Neural cell (in vitro differentiated cells): Measurements from ENCODE around the gene C10orf62.

Experiments used
- EP300 ChIP-seq: fragments of 450-650 bp; conservative IDR thresholded peaks from 2 replicates; pipeline ENCODE4 v1.6.1; 2014; ENCODE audit warnings: antibody characterized with exemption, mild to moderate bottlenecking, moderate library complexity; ENCODE audit not compliant: poor library complexity, severe bottlenecking
- EZH2 ChIP-seq: fragments of 200-600, 300-800 bp; shearing (Covaris generic), sonication (generic); IDR thresholded peaks from 2 replicates; pipeline ENCODE4 v1.6.1; 2014; ENCODE audit warnings: antibody characterized with exemption, low read length, borderline replicate concordance, mild to moderate bottlenecking; ENCODE audit not compliant: insufficient read depth, poor library complexity, severe bottlenecking
- POLR2AphosphoS5 ChIP-seq: IDR thresholded peaks from 2 replicates; pipeline ENCODE4 v1.6.1; 2012
- RAD21 ChIP-seq: fragments of 450-650 bp; conservative IDR thresholded peaks from 2 replicates; pipeline ENCODE4 v1.6.1; 2014; ENCODE audit warnings: antibody characterized with exemption, mild to moderate bottlenecking, moderate library complexity
- SMC3 ChIP-seq: fragments of 450-650 bp; conservative IDR thresholded peaks from 2 replicates; pipeline ENCODE4 v1.6.1; 2014; ENCODE audit warnings: antibody characterized with exemption, mild to moderate bottlenecking, moderate library complexity; ENCODE audit not compliant: poor library complexity
- TAF1 ChIP-seq: IDR thresholded peaks from 2 replicates; pipeline ENCODE4 v1.6.1; 2012; ENCODE audit warnings: low read depth
- TF ChIP-seq, protein P1 (sequence below): fragments of 450-650 bp; IDR thresholded peaks from 2 replicates; pipeline ENCODE4 v1.5.1; 2014; ENCODE audit warnings: antibody characterized with exemption, mild to moderate bottlenecking, moderate library complexity; ENCODE audit not compliant: poor library complexity, severe bottlenecking
- TF ChIP-seq, protein P2 (sequence below): IDR thresholded peaks from 2 replicates; pipeline ENCODE4 v1.6.1; 2012; ENCODE audit warnings: borderline replicate concordance

DNA sequence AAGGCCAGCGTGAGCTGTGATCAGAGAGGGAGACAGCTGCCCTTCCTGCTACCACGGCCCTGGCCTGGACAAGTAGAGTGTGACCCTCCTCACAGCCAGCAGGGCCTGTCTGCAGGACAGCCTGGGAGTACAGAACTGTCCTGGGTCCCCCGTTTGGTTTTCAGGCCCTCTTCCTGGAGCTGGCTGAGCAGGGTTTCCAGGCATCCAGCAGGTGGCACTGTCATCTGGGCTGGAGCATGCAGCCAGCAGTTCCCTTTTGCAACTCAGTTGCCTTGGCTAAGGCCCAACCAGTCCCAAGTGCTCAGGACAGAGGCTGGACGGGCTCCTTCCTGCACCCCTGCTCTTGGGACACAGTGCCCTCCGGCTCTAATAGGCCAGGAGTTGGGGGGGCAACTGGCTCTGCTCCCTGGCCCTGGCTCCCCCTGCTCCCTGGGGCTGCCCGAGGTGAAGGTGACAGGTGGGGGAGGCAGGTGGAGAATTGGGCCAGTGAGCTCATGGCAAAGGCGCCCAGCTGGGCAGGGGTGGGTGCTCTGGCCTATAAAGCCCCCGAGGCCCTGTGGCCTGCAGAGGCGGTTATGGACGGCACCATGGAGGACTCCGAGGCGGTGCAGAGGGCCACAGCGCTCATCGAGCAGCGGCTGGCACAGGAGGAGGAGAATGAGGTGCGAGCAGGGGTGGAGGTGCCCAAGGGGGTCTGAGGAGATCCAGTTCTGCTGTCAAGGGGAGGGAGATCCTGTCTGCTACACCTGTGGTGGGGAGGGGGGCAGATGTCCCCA is 17.1 kb upstream of the C10orf62 start, which contains the start of gene ANKRD2:
- TF ChIP-seq EZH2 (no peak), EP300 (no peak), SMC3 (peak; percentile 70), POLR2AphosphoS5 (no peak), TAF1 (no peak), RAD21 (peak; percentile 65)
- TF ChIP-seq, protein P1, sequence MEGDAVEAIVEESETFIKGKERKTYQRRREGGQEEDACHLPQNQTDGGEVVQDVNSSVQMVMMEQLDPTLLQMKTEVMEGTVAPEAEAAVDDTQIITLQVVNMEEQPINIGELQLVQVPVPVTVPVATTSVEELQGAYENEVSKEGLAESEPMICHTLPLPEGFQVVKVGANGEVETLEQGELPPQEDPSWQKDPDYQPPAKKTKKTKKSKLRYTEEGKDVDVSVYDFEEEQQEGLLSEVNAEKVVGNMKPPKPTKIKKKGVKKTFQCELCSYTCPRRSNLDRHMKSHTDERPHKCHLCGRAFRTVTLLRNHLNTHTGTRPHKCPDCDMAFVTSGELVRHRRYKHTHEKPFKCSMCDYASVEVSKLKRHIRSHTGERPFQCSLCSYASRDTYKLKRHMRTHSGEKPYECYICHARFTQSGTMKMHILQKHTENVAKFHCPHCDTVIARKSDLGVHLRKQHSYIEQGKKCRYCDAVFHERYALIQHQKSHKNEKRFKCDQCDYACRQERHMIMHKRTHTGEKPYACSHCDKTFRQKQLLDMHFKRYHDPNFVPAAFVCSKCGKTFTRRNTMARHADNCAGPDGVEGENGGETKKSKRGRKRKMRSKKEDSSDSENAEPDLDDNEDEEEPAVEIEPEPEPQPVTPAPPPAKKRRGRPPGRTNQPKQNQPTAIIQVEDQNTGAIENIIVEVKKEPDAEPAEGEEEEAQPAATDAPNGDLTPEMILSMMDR, result peak; percentile 74
- TF ChIP-seq, protein P2, sequence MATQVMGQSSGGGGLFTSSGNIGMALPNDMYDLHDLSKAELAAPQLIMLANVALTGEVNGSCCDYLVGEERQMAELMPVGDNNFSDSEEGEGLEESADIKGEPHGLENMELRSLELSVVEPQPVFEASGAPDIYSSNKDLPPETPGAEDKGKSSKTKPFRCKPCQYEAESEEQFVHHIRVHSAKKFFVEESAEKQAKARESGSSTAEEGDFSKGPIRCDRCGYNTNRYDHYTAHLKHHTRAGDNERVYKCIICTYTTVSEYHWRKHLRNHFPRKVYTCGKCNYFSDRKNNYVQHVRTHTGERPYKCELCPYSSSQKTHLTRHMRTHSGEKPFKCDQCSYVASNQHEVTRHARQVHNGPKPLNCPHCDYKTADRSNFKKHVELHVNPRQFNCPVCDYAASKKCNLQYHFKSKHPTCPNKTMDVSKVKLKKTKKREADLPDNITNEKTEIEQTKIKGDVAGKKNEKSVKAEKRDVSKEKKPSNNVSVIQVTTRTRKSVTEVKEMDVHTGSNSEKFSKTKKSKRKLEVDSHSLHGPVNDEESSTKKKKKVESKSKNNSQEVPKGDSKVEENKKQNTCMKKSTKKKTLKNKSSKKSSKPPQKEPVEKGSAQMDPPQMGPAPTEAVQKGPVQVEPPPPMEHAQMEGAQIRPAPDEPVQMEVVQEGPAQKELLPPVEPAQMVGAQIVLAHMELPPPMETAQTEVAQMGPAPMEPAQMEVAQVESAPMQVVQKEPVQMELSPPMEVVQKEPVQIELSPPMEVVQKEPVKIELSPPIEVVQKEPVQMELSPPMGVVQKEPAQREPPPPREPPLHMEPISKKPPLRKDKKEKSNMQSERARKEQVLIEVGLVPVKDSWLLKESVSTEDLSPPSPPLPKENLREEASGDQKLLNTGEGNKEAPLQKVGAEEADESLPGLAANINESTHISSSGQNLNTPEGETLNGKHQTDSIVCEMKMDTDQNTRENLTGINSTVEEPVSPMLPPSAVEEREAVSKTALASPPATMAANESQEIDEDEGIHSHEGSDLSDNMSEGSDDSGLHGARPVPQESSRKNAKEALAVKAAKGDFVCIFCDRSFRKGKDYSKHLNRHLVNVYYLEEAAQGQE, result no peak
